NCI-H774 (cell line): ENCODE data around the gene FUBP3.

Source experiments
- DNase-seq: peaks from one replicate; lab custom pipeline; 2025; lab: John Stamatoyannopoulos, UW

Gene FUBP3, protein sequence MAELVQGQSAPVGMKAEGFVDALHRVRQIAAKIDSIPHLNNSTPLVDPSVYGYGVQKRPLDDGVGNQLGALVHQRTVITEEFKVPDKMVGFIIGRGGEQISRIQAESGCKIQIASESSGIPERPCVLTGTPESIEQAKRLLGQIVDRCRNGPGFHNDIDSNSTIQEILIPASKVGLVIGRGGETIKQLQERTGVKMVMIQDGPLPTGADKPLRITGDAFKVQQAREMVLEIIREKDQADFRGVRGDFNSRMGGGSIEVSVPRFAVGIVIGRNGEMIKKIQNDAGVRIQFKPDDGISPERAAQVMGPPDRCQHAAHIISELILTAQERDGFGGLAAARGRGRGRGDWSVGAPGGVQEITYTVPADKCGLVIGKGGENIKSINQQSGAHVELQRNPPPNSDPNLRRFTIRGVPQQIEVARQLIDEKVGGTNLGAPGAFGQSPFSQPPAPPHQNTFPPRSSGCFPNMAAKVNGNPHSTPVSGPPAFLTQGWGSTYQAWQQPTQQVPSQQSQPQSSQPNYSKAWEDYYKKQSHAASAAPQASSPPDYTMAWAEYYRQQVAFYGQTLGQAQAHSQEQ

DNA sequence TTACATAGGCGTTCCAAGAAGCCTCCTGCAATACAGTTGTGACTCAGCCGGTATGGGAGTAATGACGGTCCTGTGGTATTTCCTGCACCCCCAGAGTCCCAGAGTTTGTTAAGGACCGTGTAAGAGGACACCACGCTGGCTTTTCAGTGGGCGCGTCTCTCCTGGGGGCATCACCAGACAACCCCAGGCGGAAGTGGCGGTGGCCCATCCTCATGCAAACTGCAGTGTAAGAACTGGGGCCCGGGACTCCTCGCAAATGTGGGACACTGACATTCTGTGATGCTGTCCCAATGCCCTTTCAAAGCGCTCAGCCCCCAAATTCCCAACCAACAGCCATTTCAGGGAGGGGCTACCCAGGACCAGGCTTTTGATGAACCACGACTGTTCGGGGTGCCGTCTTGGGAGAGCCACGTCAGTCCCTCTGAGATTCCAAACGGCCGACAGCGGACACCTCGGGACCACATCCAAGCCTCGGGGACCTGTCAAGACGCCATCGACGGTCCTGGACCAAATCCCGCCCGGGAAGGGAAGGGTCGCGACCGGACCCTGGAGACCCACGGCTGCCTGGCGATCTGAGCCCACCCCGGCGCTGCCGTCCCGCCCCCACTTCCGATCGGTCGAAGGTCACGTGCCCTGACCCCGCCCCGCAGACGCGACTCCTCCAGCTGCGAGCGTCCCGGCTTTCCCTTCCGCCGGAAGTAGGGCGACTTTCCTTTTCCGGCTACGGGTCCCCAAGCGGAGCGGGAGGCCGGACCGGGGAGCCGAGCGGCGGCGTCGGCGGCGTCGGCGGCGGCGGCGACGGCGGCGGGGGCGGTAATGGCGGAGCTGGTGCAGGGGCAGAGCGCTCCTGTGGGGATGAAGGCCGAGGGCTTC lies at the start of gene FUBP3:
TSS of gene FUBP3 (plus strand) at position 713 of the 873 bp plus-strand sequence. CDS start at position 817, 104 bp downstream.
- DNase-seq = peak; percentile 95

DNA sequence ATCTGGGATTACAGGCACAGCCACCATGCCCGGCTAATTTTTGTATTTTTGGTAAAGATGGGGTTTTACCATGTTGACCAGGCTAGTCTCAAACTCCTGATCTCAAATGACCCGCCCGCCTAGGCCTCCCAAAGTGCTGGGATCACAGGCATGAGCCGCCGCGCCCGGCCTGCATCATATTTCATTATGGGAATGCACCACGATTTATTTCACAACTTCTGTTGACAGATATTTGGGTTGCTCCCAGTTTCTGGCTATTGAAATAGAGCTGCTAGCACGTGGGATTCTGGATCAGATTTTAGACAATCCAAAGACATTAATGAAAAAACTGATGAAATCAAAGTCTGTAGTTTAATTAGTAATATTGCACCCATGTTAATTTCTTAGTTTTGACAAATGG lies 48.4 kb upstream of the FUBP3 start:
- no peak for DNase-seq

DNA sequence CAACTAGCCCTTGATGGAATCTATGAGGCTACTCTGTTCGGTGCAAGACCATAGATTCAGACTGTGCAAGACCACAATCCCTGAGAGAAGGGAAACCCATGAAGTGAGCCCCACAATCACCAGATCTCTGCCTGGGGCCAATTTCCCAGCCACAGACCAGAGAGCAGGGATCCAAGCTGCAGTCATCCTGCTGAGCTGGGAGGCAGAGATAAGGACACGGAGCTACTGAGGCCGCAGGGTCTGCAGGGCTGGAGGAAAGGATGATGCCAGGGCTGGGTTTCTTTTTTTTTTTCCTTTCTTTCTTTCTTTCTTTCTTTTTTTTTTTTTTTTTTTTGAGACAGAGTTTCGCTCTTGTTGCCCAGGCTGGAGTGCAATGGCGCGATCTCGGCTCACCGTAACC lies 47.7 kb upstream of the FUBP3 start:
- DNase-seq = no peak

GRCh38 chr9:130532426-130533080 lies 46.8 kb upstream of the FUBP3 start:
- no peak for DNase-seq

DNA sequence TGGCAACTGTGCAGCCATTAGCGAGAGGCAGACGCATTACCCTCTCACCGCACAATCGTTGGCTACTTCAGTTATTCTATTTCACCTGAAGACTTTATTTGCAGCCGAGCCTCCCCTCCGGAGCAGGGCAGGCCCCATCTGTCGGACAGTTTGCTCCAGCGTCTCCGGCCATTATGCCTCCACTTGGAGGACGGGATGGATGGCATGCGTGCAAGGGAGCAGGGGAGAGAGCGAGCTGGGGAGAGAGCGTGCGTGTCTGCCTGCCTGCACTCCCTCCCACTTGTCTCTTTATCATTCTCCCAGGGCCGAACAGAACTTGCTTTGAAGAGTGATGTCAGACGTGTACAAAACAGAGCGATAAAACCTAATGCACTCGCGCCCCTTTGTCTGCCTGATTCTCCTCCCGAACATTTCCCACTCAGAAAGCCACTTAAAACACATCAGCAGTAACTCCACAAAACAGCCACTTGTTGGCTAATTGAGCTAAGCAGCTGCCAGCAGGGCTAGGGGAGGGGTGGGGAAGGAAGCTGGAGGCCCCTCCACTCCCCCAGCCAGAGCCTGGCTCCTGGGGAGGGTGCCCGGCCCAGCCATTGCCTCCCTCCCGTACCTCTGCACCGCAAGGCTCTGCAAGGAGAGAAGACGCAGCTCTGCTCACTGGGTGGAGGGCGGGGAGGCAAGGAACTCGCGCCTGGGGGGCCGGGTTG lies 43.4 kb upstream of the FUBP3 start:
- DNase-seq = peak; percentile 86

GRCh38 chr9:130536701-130537107 lies 42.7 kb upstream of the FUBP3 start:
- DNase-seq = no peak

DNA sequence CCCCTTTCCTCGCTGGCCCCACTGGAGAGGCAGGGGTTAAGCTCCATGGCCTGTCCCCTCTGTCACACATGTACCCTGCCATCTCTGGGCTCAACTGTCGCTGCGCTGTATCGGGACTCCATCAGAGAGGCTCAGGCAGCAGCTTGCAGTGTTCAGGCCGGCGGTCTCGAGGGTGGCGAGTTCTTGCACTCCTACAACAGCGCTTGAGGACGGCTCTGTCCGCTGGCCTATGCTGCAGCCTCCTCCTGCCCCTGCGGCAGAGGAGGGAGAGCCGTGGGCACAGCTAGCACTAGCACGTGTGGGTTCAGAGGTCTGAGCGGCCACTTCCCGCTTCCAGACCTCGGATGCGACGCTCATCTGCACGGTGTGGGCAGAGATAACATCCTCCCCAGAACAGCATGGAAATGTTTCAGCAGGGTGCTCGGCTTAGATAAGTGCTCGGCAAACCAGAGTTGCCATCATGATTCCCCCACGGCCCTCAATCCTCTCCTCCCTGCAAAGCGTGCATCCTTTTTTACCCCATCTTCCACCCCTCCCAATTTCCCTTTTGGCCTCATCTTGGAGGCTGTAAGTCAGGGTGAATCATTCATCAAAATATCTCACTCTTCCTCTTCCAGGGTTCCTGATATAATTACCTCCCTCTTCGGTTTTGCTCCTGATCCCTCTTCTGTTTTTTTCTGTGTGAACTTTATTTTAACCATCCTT lies 41.9 kb upstream of the FUBP3 start:
- DNase-seq = no peak

DNA sequence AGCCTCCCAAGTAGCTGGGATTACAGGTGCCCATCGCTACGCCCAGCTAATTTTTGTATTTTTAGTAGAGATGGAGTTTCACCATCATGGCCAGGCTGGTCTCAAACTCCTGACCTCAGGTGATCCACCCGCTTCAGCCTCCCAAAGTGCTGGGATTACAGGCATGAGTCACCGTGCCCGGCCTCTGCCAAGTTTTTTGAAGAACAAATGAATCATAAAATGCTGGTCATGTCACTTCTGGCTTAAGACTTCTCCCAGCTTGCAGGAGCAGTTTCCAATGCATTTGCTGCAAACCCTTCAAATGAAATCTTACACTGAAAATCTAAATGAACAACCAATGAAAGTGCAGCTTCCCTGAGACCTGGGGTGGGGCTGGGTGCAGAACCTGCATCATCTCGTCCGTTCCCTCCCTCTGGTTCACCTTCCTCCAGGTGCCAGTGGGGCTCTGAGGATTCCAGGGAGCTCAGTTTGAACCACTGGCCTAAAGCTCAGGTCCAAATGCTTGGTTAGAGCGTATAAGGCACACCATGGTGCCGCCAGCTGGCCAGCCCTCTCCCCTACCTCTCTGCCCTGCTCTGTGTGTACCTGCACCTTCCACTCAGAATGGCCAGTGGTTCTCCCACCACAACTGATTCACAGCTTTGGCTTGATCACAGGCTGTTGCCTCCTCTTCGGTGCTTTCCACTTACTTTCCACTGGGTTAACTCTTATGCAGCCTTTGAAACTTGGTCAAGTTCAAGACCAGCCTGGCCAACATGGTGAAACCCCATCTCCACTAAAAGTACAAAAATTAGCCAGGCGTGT lies 39.8 kb upstream of the FUBP3 start:
- no peak for DNase-seq

DNA sequence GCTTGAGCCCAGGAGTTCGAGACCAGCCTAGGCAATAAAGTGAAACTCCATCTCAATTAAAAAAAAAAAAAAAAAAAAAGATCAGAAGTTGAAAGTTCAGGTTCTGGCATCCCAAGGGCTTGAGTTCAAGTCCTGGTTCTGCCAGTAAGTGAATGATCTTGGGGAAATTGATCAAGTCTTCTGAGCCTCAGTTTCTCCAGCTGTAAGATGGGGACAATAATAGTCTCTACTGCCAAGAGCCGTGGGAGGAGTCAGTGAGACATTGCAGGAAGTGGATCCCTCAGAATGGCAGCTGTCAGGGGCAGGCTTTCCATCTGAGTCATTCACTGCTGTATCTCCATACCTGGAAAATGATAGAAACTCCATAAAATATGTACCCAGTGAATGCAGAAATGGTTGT lies 37.8 kb upstream of the FUBP3 start:
- DNase-seq = no peak

- DNase-seq = no peak
Observed at GRCh38 chr9:130542038-130542437, 37.3 kb upstream of the FUBP3 start.

GRCh38 chr9:130542457-130543228 lies 36.7 kb upstream of the FUBP3 start:
- peak; percentile 8 for DNase-seq

- DNase-seq = no peak
Observed at GRCh38 chr9:130543368-130543767, 36.0 kb upstream of the FUBP3 start.

GRCh38 chr9:130543859-130544258 lies 35.5 kb upstream of the FUBP3 start:
- no peak for DNase-seq

- no peak for DNase-seq
Observed at GRCh38 chr9:130544364-130544763, 35.0 kb upstream of the FUBP3 start.

DNA sequence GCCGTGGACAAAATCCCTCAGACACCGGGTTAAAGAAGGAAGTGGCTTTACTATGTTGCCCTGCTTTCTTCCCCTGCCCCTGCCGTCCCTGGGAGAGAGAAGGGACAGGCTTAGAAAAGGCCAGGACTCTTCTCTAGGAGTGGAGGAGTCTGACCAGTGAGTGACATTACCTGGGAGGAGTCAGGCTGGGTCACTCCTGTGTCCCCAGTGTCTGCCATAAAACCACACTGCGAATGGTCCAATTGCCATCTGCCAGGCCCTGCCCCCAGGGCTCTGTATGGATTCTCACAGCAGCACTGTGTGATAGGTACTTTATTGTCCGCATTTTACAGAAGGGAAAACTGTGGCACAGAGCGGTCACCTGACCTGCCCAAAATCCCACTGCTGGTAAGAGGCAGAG lies 31.3 kb upstream of the FUBP3 start:
- no peak for DNase-seq

DNA sequence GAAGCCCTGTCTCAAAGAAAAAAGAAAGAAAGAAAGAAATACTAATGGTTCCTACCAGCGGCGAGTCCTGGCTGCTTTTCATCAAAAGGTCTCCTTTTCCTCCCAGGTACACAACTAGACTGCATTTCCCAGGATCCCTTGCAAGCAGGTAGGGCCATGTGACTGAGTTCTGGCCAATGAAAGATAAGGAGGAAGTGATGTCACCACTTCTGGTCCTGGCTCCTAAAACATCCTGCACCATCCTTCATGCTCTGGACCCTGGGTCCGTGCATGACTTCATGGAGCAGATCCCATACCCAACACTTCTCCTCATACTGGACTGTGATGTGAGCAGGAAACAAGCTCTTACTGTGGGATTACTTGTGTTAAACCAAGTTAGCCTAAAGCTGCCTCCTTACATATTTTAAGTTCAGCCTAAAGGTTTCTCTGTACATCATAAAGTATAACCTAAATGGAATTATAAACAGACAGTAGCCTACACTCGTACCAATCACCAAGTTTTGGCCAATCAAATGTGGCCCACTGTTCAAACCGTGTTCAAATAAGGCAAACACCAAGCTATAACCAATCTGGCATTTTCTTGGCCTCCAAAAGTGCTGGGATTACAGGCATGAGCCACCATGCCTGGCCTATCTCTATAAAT lies 30.2 kb upstream of the FUBP3 start:
- no peak for DNase-seq

DNA sequence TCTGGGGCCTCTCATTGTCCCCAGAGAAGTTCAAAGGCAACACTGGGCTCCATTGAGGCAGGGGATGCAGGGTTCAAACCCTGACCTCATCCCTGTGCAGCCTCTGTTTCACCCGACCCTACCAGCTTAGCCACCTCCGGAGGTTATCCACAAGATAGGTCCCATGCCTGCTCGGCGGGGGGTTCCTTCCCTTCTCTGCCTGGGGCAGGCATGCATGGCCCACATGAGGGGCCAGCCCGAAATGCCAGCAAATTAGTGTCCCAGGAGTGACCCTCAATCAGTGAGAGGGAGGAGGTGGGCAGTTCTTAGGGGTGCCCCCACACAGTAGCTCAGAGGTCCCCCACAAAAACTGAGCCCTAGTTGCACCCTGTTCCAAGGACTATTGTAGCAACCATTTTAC lies 24.8 kb upstream of the FUBP3 start:
- no peak for DNase-seq

DNA sequence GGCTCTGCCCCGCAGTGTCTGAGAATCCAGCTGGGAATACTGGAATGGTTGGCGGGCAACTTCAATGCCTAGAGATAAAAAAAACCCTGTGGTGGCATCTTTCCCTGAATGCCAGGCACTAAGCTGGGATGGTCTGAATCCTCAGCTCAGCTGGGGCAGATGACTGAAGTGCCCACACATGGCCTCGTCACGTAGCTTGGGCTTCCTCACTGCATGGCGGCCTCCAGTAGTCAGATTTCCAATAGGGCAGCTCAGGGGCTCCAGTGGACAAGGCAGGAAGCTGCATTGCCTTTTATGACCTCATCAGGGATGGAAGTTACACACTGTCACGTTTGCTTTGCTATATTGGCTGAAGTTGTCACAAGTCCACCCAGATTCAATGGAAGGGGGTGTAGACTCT lies 24.3 kb upstream of the FUBP3 start:
- DNase-seq = no peak

- no peak for DNase-seq
Observed at GRCh38 chr9:130555968-130556367, 23.4 kb upstream of the FUBP3 start.
